ENCODE data around the gene CCND1. TPM values are rescaled to one million over a fixed set of nuclear protein-coding genes. Genes with fewer than 3 reads are reported as not detected.

Gene CCND1
- total RNA-seq, 2 donors from 2014 or later, result 150 to 169 TPM

GRCh38 chr11:69658626-69659450 lies 17.9 kb downstream of the CCND1 start:
- DNase-seq (no peak), ATAC-seq (no peak)
- intact Hi-C loops (cut with DNase I), result no loop called here

- DNase-seq, result no peak
- intact Hi-C loops (cut with DNase I), result no loop called here
Measured at GRCh38 chr11:69659591-69659990, 18.6 kb downstream of the CCND1 start.

GRCh38 chr11:69660001-69660500 lies 19.1 kb downstream of the CCND1 start:
- ATAC-seq, result no peak
- no peak for DNase-seq
- intact Hi-C loops (cut with DNase I), result no loop called here

More at GRCh38 chr11:69659591-69659990, 18.6 kb downstream of the CCND1 start:
- no peak for ATAC-seq

GRCh38 chr11:69661413-69661715 lies 20.4 kb downstream of the CCND1 start:
- ATAC-seq, result no peak
- intact Hi-C loops (cut with DNase I), result no loop called here
- DNase-seq, result no peak

GRCh38 chr11:69662021-69662698 lies 21.2 kb downstream of the CCND1 start:
- DNase-seq (peak; percentile 63), ATAC-seq (peak; percentile 42 to 66)
- intact Hi-C loops (cut with DNase I), result no loop called here

GRCh38 chr11:69662806-69663205 lies 21.9 kb downstream of the CCND1 start:
- intact Hi-C loops (cut with DNase I), result no loop called here
- no peak for ATAC-seq
- DNase-seq, result no peak

GRCh38 chr11:69663326-69663725 lies 22.4 kb downstream of the CCND1 start:
- no peak for ATAC-seq
- intact Hi-C loops (cut with DNase I), result no loop called here
- DNase-seq, result no peak

GRCh38 chr11:69664103-69664775 lies 23.3 kb downstream of the CCND1 start:
- ATAC-seq (no peak), DNase-seq (no peak)
- intact Hi-C loops (cut with DNase I), result no loop called here

GRCh38 chr11:69664901-69665300 lies 23.9 kb downstream of the CCND1 start:
- ATAC-seq, result no peak
- intact Hi-C loops (cut with DNase I), result no loop called here
- DNase-seq, result no peak

GRCh38 chr11:69665669-69666068 lies 24.7 kb downstream of the CCND1 start:
- no peak for DNase-seq
- intact Hi-C loops (cut with DNase I), result no loop called here

GRCh38 chr11:69666261-69666660 lies 25.3 kb downstream of the CCND1 start:
- ATAC-seq, result no peak

More at GRCh38 chr11:69665669-69666068, 24.7 kb downstream of the CCND1 start:
- no peak for ATAC-seq

GRCh38 chr11:69666752-69667536 lies 26.0 kb downstream of the CCND1 start:
- DNase-seq (no peak), ATAC-seq (no peak)
- intact Hi-C loops (cut with DNase I), result no loop called here

More at GRCh38 chr11:69666261-69666660, 25.3 kb downstream of the CCND1 start:
- DNase-seq, result no peak
- intact Hi-C loops (cut with DNase I), result no loop called here

GRCh38 chr11:69667619-69668604 lies 27.0 kb downstream of the CCND1 start:
- intact Hi-C loops (cut with DNase I), result no loop called here

GRCh38 chr11:69669486-69669885 lies 28.5 kb downstream of the CCND1 start:
- DNase-seq, result no peak
- intact Hi-C loops (cut with DNase I), result no loop called here
- no peak for ATAC-seq

More at GRCh38 chr11:69667619-69668604, 27.0 kb downstream of the CCND1 start:
- ATAC-seq (no peak), DNase-seq (no peak)

GRCh38 chr11:69670158-69670845 lies 29.3 kb downstream of the CCND1 start:
- ATAC-seq (peak; percentile 59 to 77), DNase-seq (peak; percentile 84)
- intact Hi-C loops (cut with DNase I), result loop anchor here (2.0 to 5.0 kb wide), 2 partner anchors 568 to 570 kb away; no protein-coding TSS in a partner anchor

- intact Hi-C loops (cut with DNase I), result loop anchor here (2.0 to 5.0 kb wide), 2 partner anchors 570 to 571 kb away; no protein-coding TSS in a partner anchor
- DNase-seq (no peak), ATAC-seq (no peak)
Measured at GRCh38 chr11:69671734-69672465, 30.9 kb downstream of the CCND1 start.

Data from left cardiac atrium (tissue), 4 donors.